DMS 273 (cell line): Measurements from ENCODE around the gene PLK5.
A peak's percentile ranks its signal among the peaks of the same experiment; 100 is the strongest.
"Not testable (repeated sequence)": the region's sequence is repeated elsewhere in the genome, so short reads cannot be mapped to it uniquely, and the experiment has no call there.

Experiments used
- DNase-seq: peaks from one replicate; lab custom pipeline; 2025; ENCODE audit not compliant: unreplicated experiment; lab: John Stamatoyannopoulos, UW

Gene PLK5

GRCh38 chr19:1507763-1508506 is 15.9 kb upstream of the PLK5 start:
- DNase-seq = peak; percentile 97

GRCh38 chr19:1508507-1508856 is 15.4 kb upstream of the PLK5 start:
- DNase-seq = no peak

GRCh38 chr19:1509602-1510441 is 14.1 kb upstream of the PLK5 start:
- DNase-seq = no peak

- DNase-seq = no peak
Observed at GRCh38 chr19:1510442-1510806, 13.5 kb upstream of the PLK5 start.

- no peak for DNase-seq
Observed at GRCh38 chr19:1510807-1511206, 13.1 kb upstream of the PLK5 start.

- DNase-seq = no peak
Observed at GRCh38 chr19:1511318-1512317, 12.3 kb upstream of the PLK5 start.

DNA sequence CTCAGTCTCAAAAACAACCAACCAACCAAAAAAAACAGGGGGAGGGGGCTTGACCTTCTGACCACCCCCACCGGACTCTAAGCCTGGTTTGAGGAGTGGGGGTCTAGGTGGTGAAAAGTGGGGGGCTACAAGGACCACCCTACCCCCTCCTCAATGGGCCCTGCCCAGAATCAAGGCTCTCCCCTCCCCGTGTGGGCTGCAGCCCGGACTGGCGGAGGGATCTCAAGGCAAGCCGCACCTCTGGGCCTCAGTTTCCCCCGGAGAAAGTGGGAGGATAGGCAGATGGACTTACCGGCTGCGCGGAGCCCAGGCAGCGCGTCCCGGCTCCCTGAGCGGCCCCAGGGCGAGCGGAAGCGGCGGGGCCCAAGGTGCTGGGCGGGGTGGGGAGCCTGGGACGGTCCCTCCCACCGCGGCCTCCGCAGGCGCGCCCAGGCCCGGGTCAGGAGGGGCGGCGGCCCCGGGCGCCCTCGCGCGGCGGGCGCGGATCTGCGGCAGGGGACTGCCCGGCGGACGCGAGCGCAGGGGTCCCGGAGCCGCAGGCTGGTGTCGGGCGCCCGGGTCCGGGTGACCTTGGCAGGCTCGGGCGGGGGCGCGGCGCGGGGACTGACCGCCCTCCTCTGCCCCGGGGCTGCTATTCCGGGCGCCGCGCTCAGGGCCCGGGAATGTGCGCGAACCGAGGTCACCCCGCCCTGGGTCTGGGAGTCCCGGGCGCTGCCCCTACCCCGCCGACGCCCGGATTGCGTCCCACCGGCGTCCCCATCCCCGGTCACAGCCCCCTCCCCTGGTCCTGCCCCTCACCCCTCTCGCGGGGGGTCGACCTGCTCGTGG is 11.0 kb upstream of the PLK5 start, which contains the start of gene ADAMTSL5:
ADAMTSL5 (minus strand) TSS at position 349 of the 828 bp plus-strand sequence. CDS start 2,076 bp downstream, outside the sequence.
- DNase-seq = peak; percentile 84

DNA sequence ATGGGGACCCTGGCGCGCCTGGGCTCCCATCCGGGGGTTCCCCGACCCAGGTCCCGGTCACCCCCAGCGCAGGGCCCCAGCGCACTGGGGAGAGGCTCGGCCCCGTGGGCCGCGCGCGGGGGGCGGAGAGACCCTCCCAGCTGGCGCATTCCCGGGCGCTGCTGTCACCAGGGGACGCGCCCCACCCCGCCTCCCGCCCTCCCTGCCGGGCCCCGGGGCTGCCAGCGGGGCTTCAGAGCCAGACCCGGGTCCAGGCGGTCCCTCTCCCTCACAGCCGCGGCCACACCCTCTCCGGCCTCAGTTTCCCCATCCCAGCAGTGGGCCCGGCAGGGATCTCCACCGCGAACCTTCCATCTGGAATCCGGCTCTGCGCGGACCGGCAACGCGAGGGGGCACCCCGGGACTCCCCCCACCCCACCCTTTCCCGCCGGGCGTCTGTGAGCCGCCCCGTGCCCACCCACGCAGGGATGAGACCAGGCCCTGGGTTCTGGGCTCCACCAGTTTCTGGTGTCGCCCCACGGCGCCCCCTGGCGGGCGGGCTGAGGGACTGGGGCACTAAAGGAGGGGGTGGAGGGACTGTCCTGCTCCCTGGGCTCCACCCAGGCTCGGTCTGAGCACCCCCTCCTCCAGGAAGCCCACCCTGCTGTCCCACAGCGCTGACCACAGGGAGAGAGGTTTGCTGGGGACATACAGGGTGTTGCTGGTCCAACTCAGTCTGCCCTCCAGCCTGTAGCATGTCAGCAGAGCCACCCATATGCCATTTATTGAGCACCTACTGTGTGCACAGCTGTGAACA is 10.2 kb upstream of the PLK5 start:
- DNase-seq = peak; percentile 72

DNA sequence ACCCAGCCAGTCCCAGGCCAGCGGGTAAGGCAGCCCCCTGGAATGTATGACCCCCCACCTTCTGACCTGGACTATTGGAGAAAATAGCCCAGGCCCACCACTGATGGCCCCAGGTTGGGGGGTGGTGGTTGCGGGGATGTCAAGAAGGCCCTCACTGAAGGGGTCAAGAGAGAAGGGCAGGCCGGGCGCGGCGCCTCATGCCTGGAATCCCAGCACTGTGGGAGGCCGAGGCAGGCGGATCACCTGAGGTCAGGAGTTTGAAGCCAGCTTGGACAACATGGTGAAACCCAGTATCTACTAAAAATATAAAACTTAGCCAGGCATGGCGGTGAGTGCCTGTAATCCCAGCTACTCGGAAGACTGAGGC is 9.6 kb upstream of the PLK5 start:
- DNase-seq = no peak

- no peak for DNase-seq
Observed at GRCh38 chr19:1514986-1515721, 8.7 kb upstream of the PLK5 start.

GRCh38 chr19:1516395-1516753 is 7.5 kb upstream of the PLK5 start:
- peak; percentile 59 for DNase-seq

- no peak for DNase-seq
Observed at GRCh38 chr19:1518471-1518870, 5.4 kb upstream of the PLK5 start.

DNA sequence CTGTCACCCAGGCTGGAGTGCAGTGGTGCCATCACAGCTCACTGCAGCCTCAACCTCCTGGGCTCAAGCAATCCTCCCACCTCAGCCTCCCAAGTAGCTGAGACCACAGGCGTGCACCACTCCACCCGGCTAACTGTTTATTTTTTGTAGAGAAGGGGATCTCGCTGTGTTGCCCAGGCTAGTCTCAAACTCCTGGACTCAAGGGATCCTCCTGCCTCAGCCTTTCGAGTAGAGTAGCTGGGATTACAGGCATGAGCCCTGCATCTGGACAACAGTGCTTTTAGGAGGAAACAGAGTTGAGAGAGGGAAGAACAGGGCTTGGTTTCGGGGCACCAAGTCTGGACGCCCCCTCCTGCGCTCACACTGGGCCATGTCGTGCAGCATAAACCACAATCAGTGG is 4.1 kb upstream of the PLK5 start:
- DNase-seq = not testable (repeated sequence)

GRCh38 chr19:1520203-1520780 is 3.6 kb upstream of the PLK5 start:
- DNase-seq = no peak

DNA sequence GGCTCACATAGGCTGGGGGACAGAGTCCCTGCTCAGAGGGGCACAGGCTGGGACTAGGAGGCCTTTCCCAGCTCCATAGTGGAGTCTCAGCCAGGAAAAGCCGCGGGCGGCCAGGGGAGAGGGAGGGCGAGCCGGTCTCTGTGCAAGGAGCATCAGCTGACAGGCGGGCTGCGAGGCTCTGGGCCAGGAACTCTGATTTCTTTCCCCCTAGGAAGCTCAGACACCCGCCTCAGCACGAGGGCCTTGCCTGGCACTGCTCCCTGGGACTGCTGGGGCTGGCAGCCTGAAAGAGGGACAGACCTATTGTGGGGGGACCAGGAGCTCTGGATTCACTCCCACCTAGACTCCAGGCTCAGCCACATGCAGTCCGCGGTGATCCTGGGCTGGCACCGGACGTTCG is 2.2 kb upstream of the PLK5 start:
- DNase-seq = peak; percentile 76

DNA sequence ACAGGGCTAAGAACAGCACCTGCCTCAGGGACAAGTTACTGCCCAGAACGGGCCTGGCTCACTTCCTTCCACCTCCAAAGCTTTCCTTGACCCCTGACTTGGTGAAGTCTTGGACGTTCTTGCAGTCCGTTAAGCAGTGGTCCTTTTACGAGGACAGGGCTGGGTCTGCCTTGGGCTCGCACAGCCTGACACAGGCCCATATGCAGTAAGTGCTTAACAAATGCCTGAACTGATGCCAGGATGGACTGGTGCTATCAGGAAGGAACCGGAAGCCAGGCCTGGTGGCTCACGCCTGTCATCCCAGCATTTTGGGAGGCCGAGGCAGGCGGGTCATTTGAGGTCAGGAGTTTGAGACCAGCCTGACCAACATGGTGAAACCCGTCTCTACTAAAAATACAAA is 1.8 kb upstream of the PLK5 start:
- no peak for DNase-seq

DNA sequence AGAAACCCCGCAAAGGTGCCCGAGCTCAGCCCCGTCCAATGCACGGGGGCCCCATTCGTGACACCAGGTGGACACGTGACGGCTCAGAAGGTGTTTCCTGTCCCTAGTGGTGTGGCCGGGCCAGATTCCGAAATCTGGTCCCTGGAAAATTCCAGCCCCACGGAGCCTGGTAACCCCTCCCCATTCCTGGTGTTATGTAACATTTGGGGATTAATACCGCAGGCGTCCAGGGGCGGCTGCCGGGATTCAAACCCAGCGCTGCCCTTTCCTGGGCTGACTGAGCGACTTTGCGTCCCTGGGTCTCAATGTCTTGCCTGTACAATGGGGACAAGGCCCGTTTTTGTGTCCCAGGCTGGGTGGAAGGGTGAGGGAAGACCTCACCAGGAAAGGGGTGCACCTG is 1.0 kb upstream of the PLK5 start:
- no peak for DNase-seq

DNA sequence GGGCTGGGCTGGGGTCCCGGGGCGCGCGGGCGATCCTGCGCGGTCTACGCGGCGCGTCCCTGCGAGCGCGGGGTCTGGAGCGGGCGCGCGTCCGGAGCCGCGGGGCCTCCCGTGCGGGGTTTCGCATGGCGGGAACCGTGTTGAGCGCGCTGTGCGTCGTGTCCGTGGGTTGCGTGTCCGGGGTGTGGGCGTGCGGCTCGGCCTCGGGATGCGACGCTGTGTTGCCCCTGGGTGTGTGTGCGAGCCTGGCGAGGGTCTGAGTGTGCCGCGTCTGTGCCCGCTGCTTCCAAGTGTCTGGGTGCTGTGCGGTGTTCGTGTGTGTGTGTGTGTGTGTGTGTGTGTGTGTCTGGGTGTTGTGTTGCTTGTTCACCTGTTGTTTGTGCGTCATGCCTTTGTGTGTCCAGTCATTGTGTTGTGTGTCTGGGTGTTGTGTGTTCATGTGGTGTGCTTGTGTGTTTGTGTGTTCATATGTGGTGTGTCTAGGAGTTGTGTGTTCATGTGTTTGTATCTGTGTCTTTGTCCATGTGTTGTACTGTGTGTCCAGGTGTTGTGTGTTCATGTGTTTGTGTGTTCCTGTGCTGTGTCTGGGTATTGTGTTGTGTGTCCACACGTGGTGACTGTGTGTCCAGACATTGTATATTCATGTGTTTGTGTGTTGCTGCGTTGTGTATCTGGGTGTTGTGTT is 552 bp downstream of the PLK5 start:
- no peak for DNase-seq
